ENCODE measurements around the gene DYNC2H1.
"Not testable (repeated sequence)": the region's sequence is repeated elsewhere in the genome, so short reads cannot be mapped to it uniquely, and the experiment has no call there.

Gene DYNC2H1

GRCh38 chr11:103367650-103368049 is 258.4 kb downstream of the DYNC2H1 start:
- peaks cover 6 to 7% of the 10 kb centered on the region in 2 donors for H3K36me3 ChIP-seq (ENCODE audit: control insufficient read depth in 2 of 2, insufficient read depth in 2 of 2, low read length in 2 of 2)
- peaks cover 0 to 2% of the 10 kb centered on the region in 2 donors for H3K9me3 ChIP-seq (ENCODE audit: control insufficient read depth in 2 of 2, low read length in 2 of 2)
- H3K9ac ChIP-seq (ENCODE audit: low read length in 2 of 2): no peak overlapping the region
- no peaks in the 10 kb centered on the region for H3K4me1 ChIP-seq (ENCODE audit: control insufficient read depth, insufficient read depth, low read length)
- H3K27me3 ChIP-seq (ENCODE audit: control insufficient read depth in 1 of 2, insufficient read depth in 2 of 2, low read length in 2 of 2): no peaks in the 10 kb centered on the region
- no peak overlapping the region for H3K4me3 ChIP-seq (ENCODE audit: low read length in 2 of 2)
- H3K27ac ChIP-seq (ENCODE audit: low read length): no peak overlapping the region

DNA sequence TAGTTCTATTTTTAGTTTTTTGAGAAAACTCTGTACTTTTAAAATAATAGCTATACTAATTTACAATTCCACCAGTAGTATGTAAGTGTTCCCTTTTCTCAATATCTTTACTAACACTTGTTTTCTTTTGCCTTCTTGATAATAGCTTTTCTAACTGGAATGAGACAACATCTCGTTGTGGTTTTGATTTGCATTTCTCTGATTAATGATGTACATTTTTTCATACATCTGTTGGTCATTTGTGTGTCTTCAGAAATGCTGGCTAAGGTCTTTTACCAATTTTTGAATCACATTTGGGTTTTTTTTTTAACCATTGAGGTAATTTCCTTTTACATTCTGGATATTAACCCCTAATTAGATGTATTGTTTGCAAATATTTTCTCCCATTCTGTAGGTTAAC is 258.9 kb downstream of the DYNC2H1 start:
- H3K9ac ChIP-seq (ENCODE audit: low read length in 2 of 2): no peak overlapping the region
- H3K36me3 ChIP-seq (ENCODE audit: control insufficient read depth in 2 of 2, insufficient read depth in 2 of 2, low read length in 2 of 2): peaks cover 6 to 7% of the 10 kb centered on the region in 2 donors
- H3K4me1 ChIP-seq (ENCODE audit: control insufficient read depth, insufficient read depth, low read length): no peaks in the 10 kb centered on the region
- H3K27me3 ChIP-seq (ENCODE audit: control insufficient read depth in 1 of 2, insufficient read depth in 2 of 2, low read length in 2 of 2): no peaks in the 10 kb centered on the region
- no peak overlapping the region for H3K4me3 ChIP-seq (ENCODE audit: low read length in 2 of 2)
- peaks cover 0 to 2% of the 10 kb centered on the region in 2 donors for H3K9me3 ChIP-seq (ENCODE audit: control insufficient read depth in 2 of 2, low read length in 2 of 2)
- no peak overlapping the region for H3K27ac ChIP-seq (ENCODE audit: low read length)

GRCh38 chr11:103370076-103370475 is 260.9 kb downstream of the DYNC2H1 start:
- Histone ChIP-seq H3K36me3 (ENCODE audit: control insufficient read depth in 2 of 2, insufficient read depth in 2 of 2, low read length in 2 of 2) (peaks cover 6 to 7% of the 10 kb centered on the region in 2 donors), H3K27ac (ENCODE audit: low read length) (no peak overlapping the region), H3K27me3 (ENCODE audit: control insufficient read depth in 1 of 2, insufficient read depth in 2 of 2, low read length in 2 of 2) (no peaks in the 10 kb centered on the region), H3K4me1 (ENCODE audit: control insufficient read depth, insufficient read depth, low read length) (no peaks in the 10 kb centered on the region), H3K4me3 (ENCODE audit: low read length in 2 of 2) (no peak overlapping the region), H3K9ac (ENCODE audit: low read length in 2 of 2) (no peak overlapping the region), H3K9me3 (ENCODE audit: control insufficient read depth in 2 of 2, low read length in 2 of 2) (peaks cover 0 to 5% of the 10 kb centered on the region in 2 donors)

DNA sequence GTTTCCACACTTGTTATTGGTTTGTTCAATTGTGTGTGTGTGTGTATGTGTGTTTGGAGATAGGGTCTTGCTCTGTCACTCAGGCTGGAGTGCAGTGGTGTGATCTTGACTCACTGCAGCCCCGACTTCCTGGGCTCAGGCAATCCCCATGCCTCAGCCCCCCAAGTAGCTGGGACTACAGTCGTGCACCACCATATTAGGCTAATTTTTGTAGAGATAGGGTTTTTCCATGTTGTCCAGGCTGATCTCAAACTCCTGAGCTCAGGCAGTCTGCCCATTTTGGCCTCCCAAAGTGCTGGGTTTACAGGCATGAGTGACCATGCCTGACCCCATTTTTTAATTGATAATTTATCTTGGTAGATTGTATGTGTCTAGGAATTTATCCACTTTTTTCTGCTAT is 263.7 kb downstream of the DYNC2H1 start:
- no peak overlapping the region for H3K4me3 ChIP-seq (ENCODE audit: low read length in 2 of 2)
- no peak overlapping the region for H3K27ac ChIP-seq (ENCODE audit: low read length)
- H3K4me1 ChIP-seq (ENCODE audit: control insufficient read depth, insufficient read depth, low read length): no peaks in the 10 kb centered on the region
- no peaks in the 10 kb centered on the region for H3K27me3 ChIP-seq (ENCODE audit: control insufficient read depth in 1 of 2, insufficient read depth in 2 of 2, low read length in 2 of 2)
- no peak overlapping the region for H3K9ac ChIP-seq (ENCODE audit: low read length in 2 of 2)
- peaks cover 0 to 10% of the 10 kb centered on the region in 2 donors for H3K9me3 ChIP-seq (ENCODE audit: control insufficient read depth in 2 of 2, low read length in 2 of 2)
- peaks cover 6 to 7% of the 10 kb centered on the region in 2 donors for H3K36me3 ChIP-seq (ENCODE audit: control insufficient read depth in 2 of 2, insufficient read depth in 2 of 2, low read length in 2 of 2)

DNA sequence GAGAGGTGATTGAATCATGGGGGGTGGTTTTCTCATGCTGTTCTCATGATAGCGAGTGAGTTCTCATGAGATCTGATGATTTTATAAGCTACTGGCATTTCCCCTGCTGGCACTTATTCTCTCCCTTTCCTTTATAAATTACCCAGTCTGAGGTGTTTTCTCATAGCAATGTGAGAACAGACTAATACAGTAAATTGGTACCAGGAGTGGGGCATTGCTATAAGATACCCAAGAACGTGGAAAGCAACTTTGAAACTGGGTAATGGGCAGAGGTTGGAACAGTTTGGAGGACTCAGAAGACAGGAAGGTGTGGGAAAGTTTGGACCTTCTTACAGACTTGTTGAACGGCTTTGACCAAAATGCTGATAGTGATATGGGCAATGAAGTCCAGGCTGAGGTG is 265.0 kb downstream of the DYNC2H1 start:
- H3K9me3 ChIP-seq (ENCODE audit: control insufficient read depth in 2 of 2, low read length in 2 of 2); H3K27ac ChIP-seq (ENCODE audit: low read length); H3K9ac ChIP-seq (ENCODE audit: low read length in 2 of 2); H3K4me3 ChIP-seq (ENCODE audit: low read length in 2 of 2); H3K27me3 ChIP-seq (ENCODE audit: control insufficient read depth in 1 of 2, insufficient read depth in 2 of 2, low read length in 2 of 2); H3K4me1 ChIP-seq (ENCODE audit: control insufficient read depth, insufficient read depth, low read length); H3K36me3 ChIP-seq (ENCODE audit: control insufficient read depth in 2 of 2, insufficient read depth in 2 of 2, low read length in 2 of 2): not testable (repeated sequence)

- Histone ChIP-seq H3K9me3 (ENCODE audit: control insufficient read depth in 2 of 2, low read length in 2 of 2) (peaks cover 0 to 7% of the 10 kb centered on the region in 2 donors), H3K4me1 (ENCODE audit: control insufficient read depth, insufficient read depth, low read length) (no peaks in the 10 kb centered on the region), H3K36me3 (ENCODE audit: control insufficient read depth in 2 of 2, insufficient read depth in 2 of 2, low read length in 2 of 2) (no peaks in the 10 kb centered on the region), H3K4me3 (ENCODE audit: low read length in 2 of 2) (no peak overlapping the region), H3K27ac (ENCODE audit: low read length) (no peak overlapping the region), H3K9ac (ENCODE audit: low read length in 2 of 2) (no peak overlapping the region), H3K27me3 (ENCODE audit: control insufficient read depth in 1 of 2, insufficient read depth in 2 of 2, low read length in 2 of 2) (no peaks in the 10 kb centered on the region)
Observed at GRCh38 chr11:103378931-103379330, 269.7 kb downstream of the DYNC2H1 start.

- H3K4me3 ChIP-seq (ENCODE audit: low read length in 2 of 2): no peak overlapping the region
- no peaks in the 10 kb centered on the region for H3K4me1 ChIP-seq (ENCODE audit: control insufficient read depth, insufficient read depth, low read length)
- no peak overlapping the region for H3K27ac ChIP-seq (ENCODE audit: low read length)
- H3K9me3 ChIP-seq (ENCODE audit: control insufficient read depth in 2 of 2, low read length in 2 of 2): peaks cover 0 to 5% of the 10 kb centered on the region in 2 donors
- H3K9ac ChIP-seq (ENCODE audit: low read length in 2 of 2): no peak overlapping the region
- no peaks in the 10 kb centered on the region for H3K27me3 ChIP-seq (ENCODE audit: control insufficient read depth in 1 of 2, insufficient read depth in 2 of 2, low read length in 2 of 2)
- no peaks in the 10 kb centered on the region for H3K36me3 ChIP-seq (ENCODE audit: control insufficient read depth in 2 of 2, insufficient read depth in 2 of 2, low read length in 2 of 2)
Observed at GRCh38 chr11:103380031-103380430, 270.8 kb downstream of the DYNC2H1 start.

- no peaks in the 10 kb centered on the region for H3K27me3 ChIP-seq (ENCODE audit: control insufficient read depth in 1 of 2, insufficient read depth in 2 of 2, low read length in 2 of 2)
- no peak overlapping the region for H3K27ac ChIP-seq (ENCODE audit: low read length)
- H3K4me3 ChIP-seq (ENCODE audit: low read length in 2 of 2): no peak overlapping the region
- H3K36me3 ChIP-seq (ENCODE audit: control insufficient read depth in 2 of 2, insufficient read depth in 2 of 2, low read length in 2 of 2): no peaks in the 10 kb centered on the region
- no peaks in the 10 kb centered on the region for H3K4me1 ChIP-seq (ENCODE audit: control insufficient read depth, insufficient read depth, low read length)
- H3K9ac ChIP-seq (ENCODE audit: low read length in 2 of 2): no peak overlapping the region
- H3K9me3 ChIP-seq (ENCODE audit: control insufficient read depth in 2 of 2, low read length in 2 of 2): no peaks in the 10 kb centered on the region
Observed at GRCh38 chr11:103384652-103385051, 275.4 kb downstream of the DYNC2H1 start.

DNA sequence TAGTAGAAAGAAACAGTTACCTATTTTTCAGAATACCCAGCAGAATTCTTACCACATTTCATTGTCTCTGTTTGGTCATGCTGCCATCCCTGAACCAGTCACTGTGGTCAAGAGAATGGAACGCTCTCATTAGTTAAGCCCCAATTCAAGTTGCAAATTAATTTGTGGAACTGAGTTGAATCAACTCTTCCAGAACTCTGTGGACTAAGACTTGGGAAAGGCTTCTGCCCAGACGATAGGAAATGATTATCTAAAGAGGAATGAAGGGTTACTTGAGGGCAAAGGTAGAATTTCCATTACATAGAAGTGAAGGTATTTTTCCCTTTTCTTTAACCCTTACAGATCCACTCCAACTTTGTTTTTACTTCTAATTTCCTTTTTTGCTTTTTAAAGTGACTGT is 286.4 kb downstream of the DYNC2H1 start:
- Histone ChIP-seq H3K4me3 (ENCODE audit: low read length in 2 of 2) (no peak overlapping the region), H3K27me3 (ENCODE audit: control insufficient read depth in 1 of 2, insufficient read depth in 2 of 2, low read length in 2 of 2) (no peaks in the 10 kb centered on the region), H3K9me3 (ENCODE audit: control insufficient read depth in 2 of 2, low read length in 2 of 2) (no peaks in the 10 kb centered on the region), H3K9ac (ENCODE audit: low read length in 2 of 2) (no peak overlapping the region), H3K36me3 (ENCODE audit: control insufficient read depth in 2 of 2, insufficient read depth in 2 of 2, low read length in 2 of 2) (peaks cover 0 to 3% of the 10 kb centered on the region in 2 donors), H3K4me1 (ENCODE audit: control insufficient read depth, insufficient read depth, low read length) (no peaks in the 10 kb centered on the region), H3K27ac (ENCODE audit: low read length) (no peak overlapping the region)

DNA sequence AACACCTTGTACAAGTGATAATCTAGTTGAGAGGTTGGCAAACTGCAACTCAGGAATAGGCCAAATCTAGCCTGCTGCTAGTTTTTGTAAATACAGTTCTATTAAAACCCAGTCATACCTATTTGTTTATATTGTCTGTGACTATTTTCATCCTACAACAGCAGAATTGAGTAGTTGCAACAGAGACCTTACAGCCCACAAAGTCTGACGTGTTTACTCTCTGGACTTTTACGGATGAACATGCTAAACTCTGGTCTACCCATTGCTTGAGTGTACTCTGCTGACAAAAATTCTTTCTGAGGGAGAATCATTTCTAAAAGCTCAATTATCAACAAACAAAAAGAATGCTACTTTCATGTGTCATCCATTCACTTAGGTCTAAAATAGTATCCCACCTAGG is 287.0 kb downstream of the DYNC2H1 start:
- H3K4me1 ChIP-seq (ENCODE audit: control insufficient read depth, insufficient read depth, low read length): no peaks in the 10 kb centered on the region
- H3K27ac ChIP-seq (ENCODE audit: low read length): no peak overlapping the region
- no peaks in the 10 kb centered on the region for H3K9me3 ChIP-seq (ENCODE audit: control insufficient read depth in 2 of 2, low read length in 2 of 2)
- H3K27me3 ChIP-seq (ENCODE audit: control insufficient read depth in 1 of 2, insufficient read depth in 2 of 2, low read length in 2 of 2): no peaks in the 10 kb centered on the region
- peaks cover 0 to 3% of the 10 kb centered on the region in 2 donors for H3K36me3 ChIP-seq (ENCODE audit: control insufficient read depth in 2 of 2, insufficient read depth in 2 of 2, low read length in 2 of 2)
- no peak overlapping the region for H3K9ac ChIP-seq (ENCODE audit: low read length in 2 of 2)
- no peak overlapping the region for H3K4me3 ChIP-seq (ENCODE audit: low read length in 2 of 2)

DNA sequence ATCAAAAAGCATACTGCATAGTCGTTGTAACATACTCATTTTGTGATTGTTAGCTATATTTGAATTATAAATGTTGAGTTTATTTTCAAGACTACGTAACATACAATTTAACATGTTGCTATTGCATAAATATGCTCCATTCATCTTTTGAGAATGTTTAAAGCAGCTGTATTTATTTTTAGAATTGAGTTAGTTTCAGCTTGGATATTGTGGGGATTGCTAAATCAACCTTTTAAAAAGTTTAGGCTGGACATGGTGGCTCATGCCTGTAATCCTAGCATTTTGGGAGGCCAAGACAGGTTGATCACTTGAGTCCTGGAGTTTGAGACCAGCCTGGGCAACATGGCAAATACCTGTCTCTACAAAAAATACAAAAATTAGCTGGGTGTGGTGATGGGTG is 288.1 kb downstream of the DYNC2H1 start:
- H3K9ac ChIP-seq (ENCODE audit: low read length in 2 of 2): no peak overlapping the region
- peaks cover 0 to under 1% of the 10 kb centered on the region in 2 donors for H3K9me3 ChIP-seq (ENCODE audit: control insufficient read depth in 2 of 2, low read length in 2 of 2)
- H3K36me3 ChIP-seq (ENCODE audit: control insufficient read depth in 2 of 2, insufficient read depth in 2 of 2, low read length in 2 of 2): peaks cover 0 to 3% of the 10 kb centered on the region in 2 donors
- H3K27ac ChIP-seq (ENCODE audit: low read length): no peak overlapping the region
- no peak overlapping the region for H3K4me3 ChIP-seq (ENCODE audit: low read length in 2 of 2)
- no peaks in the 10 kb centered on the region for H3K4me1 ChIP-seq (ENCODE audit: control insufficient read depth, insufficient read depth, low read length)
- H3K27me3 ChIP-seq (ENCODE audit: control insufficient read depth in 1 of 2, insufficient read depth in 2 of 2, low read length in 2 of 2): no peaks in the 10 kb centered on the region

All from stomach smooth muscle (tissue), 2 donors.